Osteoblast (primary cell): ENCODE data around the gene ABCG1. TPM values are rescaled to one million over a fixed set of nuclear protein-coding genes. Genes with fewer than 3 reads are reported as not detected.

Source experiments
- DNase-seq: peaks from one replicate; pipeline ENCODE4 v3.0.0; 2011; ENCODE audit warnings: low spot score, mixed read lengths; ENCODE audit not compliant: insufficient read length; ENCODE audit errors: missing footprints
- H2AFZ ChIP-seq: 2 replicates; pipeline ENCODE4 v1.6.0; 2011; ENCODE audit warnings: mild to moderate bottlenecking, low read length
- H3K27ac ChIP-seq: 2 replicates; pipeline ENCODE4 v1.5.1; 2011; ENCODE audit warnings: mild to moderate bottlenecking, low read depth, low read length, moderate library complexity
- H3K27me3 ChIP-seq: 2 replicates; pipeline ENCODE4 v1.6.0; 2012; ENCODE audit warnings: mild to moderate bottlenecking, control low read depth, inconsistent platforms, low read length, moderate library complexity; ENCODE audit not compliant: insufficient read depth
- H3K36me3 ChIP-seq: 2 replicates; pipeline ENCODE4 v1.5.1; 2011; ENCODE audit warnings: mild to moderate bottlenecking, low read length, control low read depth, moderate library complexity; ENCODE audit not compliant: insufficient read depth
- H3K4me1 ChIP-seq: 2 replicates; pipeline ENCODE4 v1.5.1; 2011; ENCODE audit warnings: mild to moderate bottlenecking, low read length, control low read depth, moderate library complexity; ENCODE audit not compliant: insufficient read depth
- H3K4me2 ChIP-seq: 2 replicates; pipeline ENCODE4 v1.6.0; 2011; ENCODE audit warnings: mild to moderate bottlenecking, low read length; ENCODE audit not compliant: insufficient read depth
- H3K4me3 ChIP-seq: fragments of 200-600 bp; sonication (generic); 3 replicates; pipeline ENCODE4 v1.5.1; 2012; ENCODE audit warnings: mild to moderate bottlenecking, low read length, inconsistent platforms; ENCODE audit not compliant: insufficient read depth
- H3K79me2 ChIP-seq: 2 replicates; pipeline ENCODE4 v1.6.0; 2012; ENCODE audit warnings: mild to moderate bottlenecking, low read length, control low read depth, inconsistent platforms; ENCODE audit not compliant: insufficient read depth
- H3K9me3 ChIP-seq: 2 replicates; pipeline ENCODE4 v1.5.1; 2011; ENCODE audit warnings: low read depth, low read length, control low read depth
- H4K20me1 ChIP-seq: 2 replicates; pipeline ENCODE4 v1.6.0; 2012; ENCODE audit warnings: mild to moderate bottlenecking, low read length, control low read depth; ENCODE audit not compliant: insufficient read depth
- CTCF ChIP-seq: IDR thresholded peaks from 2 replicates; pipeline ENCODE4 v1.5.1; 2011; ENCODE audit warnings: mild to moderate bottlenecking, low read depth, low read length, moderate library complexity; ENCODE audit errors: extremely low read depth
- total RNA-seq: library from RNA; depleted of rRNA; stranded (reverse); fragments of >200 nt; gene quantifications from 2 replicates; pipeline ENCODE4 v1.2.3, GENCODE V29; 2012

Gene ABCG1
- total RNA-seq, 1 donor: 0.72 TPM

GRCh38 chr21:42301371-42302075, 82.6 kb downstream of the ABCG1 start:
- Histone ChIP-seq H4K20me1 (no peaks in the 10 kb centered on the region), H3K36me3 (no peaks in the 10 kb centered on the region), H3K27ac (no peak overlapping the region), H2AFZ (no peak overlapping the region), H3K4me3 (no peak overlapping the region), H3K4me2 (no peak overlapping the region), H3K9me3 (no peaks in the 10 kb centered on the region), H3K4me1 (no peaks in the 10 kb centered on the region), H3K79me2 (no peaks in the 10 kb centered on the region), H3K27me3 (peaks cover 5% of the 10 kb centered on the region)
- no peak for TF ChIP-seq CTCF
- peak; percentile 68 for DNase-seq

- H3K4me3 ChIP-seq: no peak overlapping the region
- no peaks in the 10 kb centered on the region for H3K36me3 ChIP-seq
- peaks cover 5% of the 10 kb centered on the region for H3K27me3 ChIP-seq
- H3K27ac ChIP-seq: no peak overlapping the region
- DNase-seq: peak; percentile 76
- H2AFZ ChIP-seq: no peak overlapping the region
- H3K9me3 ChIP-seq: no peaks in the 10 kb centered on the region
- H3K4me2 ChIP-seq: no peak overlapping the region
- H3K4me1 ChIP-seq: no peaks in the 10 kb centered on the region
- TF ChIP-seq CTCF: no peak
- no peaks in the 10 kb centered on the region for H4K20me1 ChIP-seq
- H3K79me2 ChIP-seq: no peaks in the 10 kb centered on the region
Observed at GRCh38 chr21:42302076-42302650, 83.2 kb downstream of the ABCG1 start.

- DNase-seq: peak; percentile 39
- no peaks in the 10 kb centered on the region for H3K79me2 ChIP-seq
Observed at GRCh38 chr21:42302794-42303193, 83.9 kb downstream of the ABCG1 start.

More at GRCh38 chr21:42302794-42303193, 83.9 kb downstream of the ABCG1 start:
- no peak overlapping the region for H3K27ac ChIP-seq
- no peak overlapping the region for H2AFZ ChIP-seq
- no peak for TF ChIP-seq CTCF
- H4K20me1 ChIP-seq: no peaks in the 10 kb centered on the region
- H3K4me3 ChIP-seq: no peak overlapping the region
- H3K4me1 ChIP-seq: no peaks in the 10 kb centered on the region
- H3K27me3 ChIP-seq: peaks cover 5% of the 10 kb centered on the region
- no peak overlapping the region for H3K4me2 ChIP-seq
- no peaks in the 10 kb centered on the region for H3K36me3 ChIP-seq
- no peaks in the 10 kb centered on the region for H3K9me3 ChIP-seq
